Stimulated activated CD4-positive, alpha-beta T cell treated with anti-CD3 and anti-CD28 coated beads, Interleukin-2, amount 100 ng/mL, for 48 hours (primary cell): ENCODE measurements around the gene HP1BP3.

Source experiments
- DNase-seq, 2 donors: peaks; one replicate each; pipeline ENCODE4 v3.0.0-alpha.2; 2020

HP1BP3 gene

GRCh38 chr1:20710469-20711284 is 76.4 kb downstream of the HP1BP3 start:
- no peak for DNase-seq

- no peak for DNase-seq
Observed at GRCh38 chr1:20709868-20710267, 77.2 kb downstream of the HP1BP3 start.

GRCh38 chr1:20708891-20709290 is 78.2 kb downstream of the HP1BP3 start:
- no peak for DNase-seq

GRCh38 chr1:20708057-20708456 is 79.0 kb downstream of the HP1BP3 start:
- DNase-seq, result no peak

GRCh38 chr1:20706841-20707240 is 80.3 kb downstream of the HP1BP3 start:
- DNase-seq, result no peak

- no peak for DNase-seq
Observed at GRCh38 chr1:20705203-20705755, 81.8 kb downstream of the HP1BP3 start.

- DNase-seq, result no peak
Observed at GRCh38 chr1:20704390-20705202, 82.5 kb downstream of the HP1BP3 start.

GRCh38 chr1:20703124-20703756 is 83.9 kb downstream of the HP1BP3 start:
- DNase-seq, result no peak

GRCh38 chr1:20702416-20702815 is 84.7 kb downstream of the HP1BP3 start:
- no peak for DNase-seq

DNA sequence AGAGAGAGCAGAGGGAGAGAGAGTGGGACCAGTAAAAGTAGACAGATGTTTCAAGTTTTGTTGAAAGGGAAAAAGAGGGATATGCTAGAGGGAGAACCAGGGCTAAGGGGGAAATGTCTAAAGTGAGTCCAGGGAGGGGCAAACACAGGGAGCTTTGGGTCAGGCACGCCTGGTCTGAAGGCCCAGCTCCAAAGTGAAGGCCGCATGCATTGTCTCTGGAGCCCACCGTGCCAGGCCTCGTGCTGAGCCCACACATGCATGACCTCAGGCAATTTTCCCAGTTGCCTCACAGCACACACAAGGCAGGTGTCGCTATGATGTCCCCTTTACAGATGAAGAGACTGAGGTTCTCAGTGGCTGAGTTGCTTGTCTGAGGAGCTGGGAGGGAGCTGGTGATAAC is 85.3 kb downstream of the HP1BP3 start:
- DNase-seq, result no peak

DNA sequence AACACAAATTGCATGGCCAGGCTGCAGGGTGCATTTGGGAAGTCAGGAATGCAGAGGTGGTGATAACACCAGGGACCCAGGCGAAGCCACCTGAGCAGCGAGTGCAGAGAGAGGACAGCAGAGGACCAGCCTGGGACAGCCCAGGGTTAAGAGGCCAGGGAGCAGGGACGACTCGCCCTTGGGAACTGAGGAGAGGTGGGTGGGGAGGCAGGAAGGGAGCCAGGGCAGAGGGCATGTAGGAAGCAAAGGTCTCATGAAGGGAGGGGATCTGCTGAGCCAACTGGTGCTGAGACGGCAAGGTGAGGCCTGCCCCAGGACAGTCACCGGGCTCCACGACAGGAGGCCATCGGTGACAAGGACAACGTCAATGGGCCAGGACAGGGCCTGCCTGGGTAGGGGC is 85.7 kb downstream of the HP1BP3 start:
- no peak for DNase-seq

GRCh38 chr1:20700636-20701215 is 86.4 kb downstream of the HP1BP3 start:
- no peak for DNase-seq

DNA sequence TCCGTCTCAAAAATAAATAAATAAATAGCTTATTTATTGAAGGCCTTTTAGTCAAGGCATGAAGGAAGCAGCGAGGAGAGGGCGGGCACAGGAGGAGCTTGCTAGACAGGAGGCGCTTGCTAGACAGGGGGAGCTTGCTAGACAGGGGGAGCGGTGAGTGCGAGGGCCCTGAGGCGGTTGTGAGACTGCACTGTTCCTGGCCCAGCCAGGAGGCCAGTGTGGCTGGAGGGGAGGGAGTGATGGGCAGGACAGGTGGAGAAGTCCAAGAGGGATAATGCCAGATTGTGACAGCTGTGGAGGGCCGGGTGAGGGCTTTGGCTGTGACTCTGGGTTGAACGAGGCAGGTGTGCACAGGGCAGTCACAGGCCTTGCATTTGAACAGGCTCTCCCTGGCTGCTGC is 87.5 kb downstream of the HP1BP3 start:
- DNase-seq, result no peak

DNA sequence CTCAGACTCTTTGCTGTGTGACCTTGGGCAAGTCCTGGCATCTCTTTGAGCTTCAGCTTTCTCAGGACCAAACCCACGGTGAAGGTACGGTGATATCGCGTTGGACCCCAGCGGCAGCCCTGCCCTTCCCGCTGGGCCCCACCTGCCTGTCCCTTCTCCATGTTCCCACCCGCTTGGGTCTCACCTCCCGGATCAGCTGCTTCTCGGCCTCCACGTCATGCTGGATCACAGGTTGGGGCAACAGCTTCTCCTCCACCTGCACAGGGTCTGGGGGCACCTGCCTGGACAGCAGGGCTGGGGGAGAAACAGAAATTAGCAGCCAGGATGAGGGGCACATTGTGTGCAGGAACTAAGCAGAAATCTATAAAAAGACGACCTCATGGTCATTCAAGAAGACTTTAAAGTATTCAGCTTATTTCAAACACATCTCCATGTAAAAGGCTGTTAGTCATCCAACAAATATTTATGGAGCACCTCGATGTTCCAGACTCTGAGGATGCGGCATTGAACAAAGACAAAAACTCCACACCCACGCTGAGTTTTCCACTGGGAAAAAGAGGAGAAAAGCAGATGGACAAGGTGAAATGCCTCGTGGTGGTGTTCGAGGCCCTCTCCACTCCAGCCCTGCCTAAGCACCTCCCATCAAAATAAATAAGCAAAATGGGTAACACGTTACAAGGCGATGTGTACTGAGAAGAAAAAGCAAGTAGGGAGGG is 88.8 kb downstream of the HP1BP3 start:
- DNase-seq, result no peak

DNA sequence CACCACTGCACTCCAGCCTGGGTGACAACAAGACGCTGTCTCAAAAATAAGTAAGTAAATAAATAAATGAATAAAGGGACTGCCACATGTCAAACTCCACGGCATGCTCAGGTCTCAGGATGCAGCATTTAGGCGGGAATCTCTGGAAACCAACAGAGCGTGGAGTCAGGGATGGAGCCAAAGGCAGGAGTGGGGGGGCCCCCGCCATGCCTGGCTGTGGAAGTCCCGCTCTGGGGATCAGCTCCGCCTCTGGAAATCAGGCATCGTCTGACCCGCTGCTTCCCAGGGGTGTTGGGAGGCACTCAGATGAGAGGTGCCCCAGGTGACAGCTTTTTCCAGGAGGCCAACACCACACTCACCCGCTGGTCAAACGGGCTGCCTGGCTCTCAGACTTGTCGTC is 89.5 kb downstream of the HP1BP3 start:
- DNase-seq, result no peak

DNA sequence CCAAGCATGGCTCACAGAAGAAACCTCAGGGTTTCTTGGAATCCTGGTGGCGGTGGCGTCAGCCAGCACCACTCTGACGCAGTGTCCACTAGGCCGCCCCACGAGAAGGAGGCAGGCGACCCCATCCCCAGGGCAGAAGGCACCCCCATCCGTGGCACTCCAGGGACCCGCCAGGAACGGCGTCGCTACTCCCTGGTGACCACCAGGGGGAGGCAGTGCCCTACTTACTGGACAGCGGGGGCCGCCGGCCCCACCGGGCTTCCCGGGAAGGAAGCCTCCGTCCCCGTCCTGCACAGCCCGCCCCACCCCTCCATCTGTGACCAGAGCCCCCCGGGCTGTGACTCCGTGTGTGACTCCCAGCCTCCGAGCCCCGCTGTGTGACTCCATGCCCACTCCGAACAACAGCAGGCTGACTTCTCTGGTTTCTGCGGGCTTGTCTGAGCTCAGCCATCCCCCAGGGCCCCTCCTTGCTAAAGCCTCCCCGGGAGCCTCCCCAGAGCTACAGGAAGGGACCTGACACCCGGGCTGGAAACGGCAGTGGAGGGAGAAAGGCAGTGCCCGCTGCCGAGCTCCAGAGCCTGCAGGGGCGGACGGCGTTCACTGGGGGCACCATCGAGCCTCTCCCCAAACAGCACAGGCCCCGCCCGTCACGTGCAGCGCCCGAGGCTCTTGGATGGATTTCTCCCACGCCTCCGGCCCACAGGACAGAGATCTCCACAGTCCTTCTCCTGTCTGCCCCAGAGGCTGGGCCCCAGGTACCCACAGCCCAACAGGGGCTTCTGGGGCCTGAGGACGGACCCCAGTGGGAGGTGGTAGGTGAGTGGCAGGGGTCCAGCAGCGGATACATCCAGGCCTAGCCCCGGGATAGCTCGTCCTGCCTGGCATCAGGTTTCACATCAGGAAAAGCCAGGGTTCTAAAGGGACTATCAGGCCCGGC is 90.4 kb downstream of the HP1BP3 start:
- DNase-seq, result peak; percentile 67 to 76

DNA sequence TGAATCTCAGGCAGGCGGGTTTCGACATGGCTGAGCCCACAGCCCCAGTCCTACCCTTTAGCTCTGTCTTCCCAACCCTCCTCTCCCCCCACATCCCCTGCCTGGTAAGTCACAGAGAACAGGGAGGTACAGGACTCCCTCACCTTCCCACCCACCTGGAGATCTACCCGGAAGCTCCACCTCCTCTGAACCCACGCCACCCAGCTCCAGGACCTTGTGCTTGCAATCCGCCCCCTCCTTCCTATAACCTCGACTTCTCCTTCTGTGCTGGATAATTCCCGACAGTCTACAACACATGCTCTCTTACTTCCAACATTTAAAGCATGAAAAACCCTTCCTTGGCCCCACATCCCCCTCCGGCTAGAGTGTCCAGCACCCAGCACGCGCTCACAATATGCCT is 91.6 kb downstream of the HP1BP3 start:
- no peak for DNase-seq

DNA sequence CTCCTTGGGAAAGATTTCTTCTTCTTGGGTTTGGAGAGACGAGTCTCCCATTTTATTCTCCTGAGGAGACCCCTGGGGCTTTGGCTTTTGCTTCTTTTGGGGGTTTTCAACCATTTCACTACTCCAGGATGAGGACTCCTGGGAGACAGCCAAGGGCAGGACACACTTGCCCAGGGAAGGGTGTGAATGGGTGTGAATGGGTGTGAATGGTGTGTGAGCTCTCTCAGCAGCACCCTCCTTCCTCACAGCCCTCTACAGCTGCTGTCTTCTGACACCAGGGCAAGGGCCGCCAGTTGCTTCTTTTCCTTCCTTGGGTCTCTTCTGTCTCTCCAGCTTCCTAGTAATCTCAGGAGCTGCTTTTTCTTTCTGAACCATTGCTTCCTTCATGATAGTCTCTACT is 93.5 kb downstream of the HP1BP3 start:
- no peak for DNase-seq
